Stomach (tissue), 4 donors: Measurements from ENCODE around the gene IQCM.

ENCODE experiments used
- CTCF ChIP-seq, 7 experiments: fragments of 450-650 bp in 4 of 7; fragments of 200-600 bp in 3 of 7; sonication (generic) in 3 of 7; IDR thresholded peaks; one replicate each; pipeline ENCODE4 v1.5.1; 2016 to 2019; ENCODE audit warnings: antibody characterized with exemption in 7 of 7, control low read depth in 2 of 7, mild to moderate bottlenecking in 1 of 7
- POLR2A ChIP-seq, 4 donors: fragments of 450-650 bp; IDR thresholded peaks; one replicate each; pipeline ENCODE4 v1.6.1; 2016; ENCODE audit warnings: antibody characterized with exemption in 4 of 4, control low read depth in 2 of 4, mild to moderate bottlenecking in 1 of 4, moderate library complexity in 1 of 4
- POLR2AphosphoS5 ChIP-seq, 3 donors: sonication (generic); formaldehyde crosslinking; IDR thresholded peaks; one replicate each; pipeline ENCODE4 v1.6.1; 2016; ENCODE audit warnings: antibody characterized with exemption in 3 of 3

- TF ChIP-seq POLR2A (IDR thresholded peaks at IDR 0.05) (no peak), CTCF (IDR thresholded peaks at IDR 0.05) (no peak), POLR2AphosphoS5 (IDR thresholded peaks at IDR 0.05) (no peak)
Observed at GRCh38 chr4:149398993-149399392, 416.6 kb downstream of the IQCM start.
